ENCODE results near the gene FCF1.

DNA sequence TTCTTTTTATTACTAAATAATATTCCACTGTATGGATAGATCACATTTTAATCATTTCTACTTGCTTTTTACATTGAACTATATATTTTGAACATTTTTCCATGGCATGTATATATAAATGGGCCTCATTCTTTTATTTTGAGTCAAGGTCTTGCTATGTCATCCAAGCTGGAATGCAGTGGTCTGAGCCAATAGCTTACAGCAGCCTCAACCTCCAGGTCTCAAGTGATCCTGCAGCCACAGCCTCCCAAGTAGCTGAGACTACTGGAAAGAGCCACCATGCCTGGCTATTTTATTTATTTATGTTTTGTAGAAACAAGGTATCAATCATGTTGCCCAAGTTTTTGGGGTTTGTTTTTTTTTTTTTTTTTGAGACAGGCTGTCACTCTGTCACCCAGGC is 7.6 kb downstream of the FCF1 start:
- TF ChIP-seq, protein P1, sequence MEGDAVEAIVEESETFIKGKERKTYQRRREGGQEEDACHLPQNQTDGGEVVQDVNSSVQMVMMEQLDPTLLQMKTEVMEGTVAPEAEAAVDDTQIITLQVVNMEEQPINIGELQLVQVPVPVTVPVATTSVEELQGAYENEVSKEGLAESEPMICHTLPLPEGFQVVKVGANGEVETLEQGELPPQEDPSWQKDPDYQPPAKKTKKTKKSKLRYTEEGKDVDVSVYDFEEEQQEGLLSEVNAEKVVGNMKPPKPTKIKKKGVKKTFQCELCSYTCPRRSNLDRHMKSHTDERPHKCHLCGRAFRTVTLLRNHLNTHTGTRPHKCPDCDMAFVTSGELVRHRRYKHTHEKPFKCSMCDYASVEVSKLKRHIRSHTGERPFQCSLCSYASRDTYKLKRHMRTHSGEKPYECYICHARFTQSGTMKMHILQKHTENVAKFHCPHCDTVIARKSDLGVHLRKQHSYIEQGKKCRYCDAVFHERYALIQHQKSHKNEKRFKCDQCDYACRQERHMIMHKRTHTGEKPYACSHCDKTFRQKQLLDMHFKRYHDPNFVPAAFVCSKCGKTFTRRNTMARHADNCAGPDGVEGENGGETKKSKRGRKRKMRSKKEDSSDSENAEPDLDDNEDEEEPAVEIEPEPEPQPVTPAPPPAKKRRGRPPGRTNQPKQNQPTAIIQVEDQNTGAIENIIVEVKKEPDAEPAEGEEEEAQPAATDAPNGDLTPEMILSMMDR (IDR thresholded peaks at IDR 0.05) = no peak
- no peak for TF ChIP-seq POLR2A (IDR thresholded peaks at IDR 0.05)
- TF ChIP-seq EP300 (IDR thresholded peaks at IDR 0.05) = no peak
